Measurements from ENCODE around the gene SHLD1.

SHLD1 gene

DNA sequence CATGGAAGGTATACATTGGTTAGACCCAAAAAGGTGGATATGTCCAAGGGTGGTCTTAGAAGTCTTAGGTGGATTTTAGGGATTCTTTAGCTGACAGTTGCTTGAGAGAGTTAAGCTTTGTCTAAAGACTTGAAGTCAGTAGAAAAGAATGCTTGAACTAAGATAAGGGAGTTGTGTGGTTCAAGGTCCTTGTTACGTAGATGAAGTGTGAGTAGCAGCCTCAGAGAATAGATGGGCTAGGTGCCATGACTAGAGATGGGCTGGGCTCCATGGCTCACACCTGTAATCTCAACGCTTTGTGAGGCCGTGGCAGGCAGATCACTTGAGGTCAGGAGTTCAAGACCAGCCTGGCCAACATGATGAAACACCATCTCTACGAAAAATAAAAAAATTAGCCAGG, 1.7 kb downstream of the SHLD1 start:
- no peak for TF ChIP-seq CTCF (IDR thresholded peaks at IDR 0.05; ENCODE audit: low read depth, low read length)

DNA sequence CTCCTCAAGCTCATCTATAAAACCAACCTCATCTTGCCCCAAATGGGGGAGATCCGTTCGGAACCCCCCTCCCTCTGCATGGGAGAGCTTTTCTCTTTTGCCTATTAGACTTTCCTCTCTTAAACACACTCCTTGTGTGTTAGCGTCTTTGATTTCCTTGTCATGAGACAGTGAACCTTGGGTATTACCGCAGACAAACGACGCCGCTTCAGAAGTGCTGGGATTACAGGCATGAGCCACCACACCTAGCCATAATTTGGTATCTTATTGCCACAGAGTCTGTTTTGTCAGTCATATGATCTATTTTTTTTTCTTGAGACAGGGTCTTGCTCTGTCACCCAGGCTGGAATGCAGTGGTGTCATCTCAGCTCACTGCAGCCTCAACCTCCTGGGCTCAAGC, 3.6 kb downstream of the SHLD1 start:
- TF ChIP-seq CTCF (IDR thresholded peaks at IDR 0.05; ENCODE audit: low read depth, low read length) = no peak
- no peak for DNase-seq (ENCODE audit: extremely low read depth, low read depth)

More for the DNA sequence above, 1.7 kb downstream of the SHLD1 start:
- no peak for DNase-seq (ENCODE audit: extremely low read depth, low read depth)

DNA sequence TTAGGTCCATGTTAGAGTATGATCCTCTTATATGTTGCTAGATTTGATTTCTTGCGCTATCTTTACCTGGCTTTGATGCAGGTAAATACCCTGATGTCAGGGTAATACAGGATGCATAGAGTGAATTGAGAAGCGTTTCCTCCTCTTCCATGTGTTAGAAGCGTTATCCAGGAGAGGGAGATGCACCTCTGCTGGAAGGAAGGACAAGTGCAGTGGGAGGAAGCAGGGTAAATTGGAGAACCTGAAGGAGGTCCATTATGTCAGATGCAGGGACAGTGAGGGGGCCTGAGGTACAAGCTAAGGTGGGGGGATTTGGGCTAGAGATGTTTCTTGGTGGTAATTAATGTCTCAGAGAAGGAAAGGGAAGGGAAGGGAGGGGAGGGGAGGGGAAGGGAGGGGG, 7.7 kb downstream of the SHLD1 start:
- no peak for DNase-seq (ENCODE audit: extremely low read depth, low read depth)
- no peak for TF ChIP-seq CTCF (IDR thresholded peaks at IDR 0.05; ENCODE audit: low read depth, low read length)

DNA sequence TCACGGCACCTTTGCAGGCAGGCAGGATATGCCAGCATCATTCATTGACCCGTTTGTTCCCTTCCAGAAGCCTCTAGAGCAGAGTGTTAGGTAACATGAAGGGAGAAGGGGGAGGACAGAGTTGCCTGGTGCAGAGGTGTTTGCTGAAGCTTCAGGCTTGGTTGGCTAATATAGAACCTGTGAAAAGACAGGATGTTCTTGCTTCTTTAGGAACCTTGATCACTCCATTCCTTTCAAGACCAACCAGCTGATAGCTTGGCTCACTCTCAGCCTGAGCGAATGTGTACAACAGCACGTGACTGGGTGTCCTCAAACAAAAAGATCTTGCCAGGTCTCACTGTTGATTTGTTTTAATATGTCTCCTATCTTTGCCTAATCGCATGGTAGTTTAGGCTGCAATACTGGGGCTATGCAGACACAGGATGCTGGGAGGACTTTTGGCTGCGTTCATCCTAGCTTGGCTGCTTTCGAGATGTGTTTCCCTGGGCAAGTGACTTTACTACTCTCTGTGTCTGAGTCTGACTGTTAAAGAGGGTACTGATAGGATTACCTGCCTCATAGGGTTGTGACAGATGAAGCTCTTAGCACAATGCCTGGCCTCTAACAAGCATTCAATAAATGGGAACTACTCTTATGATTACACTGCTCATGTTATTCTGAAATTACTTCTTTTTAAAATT, 16.0 kb downstream of the SHLD1 start:
- DNase-seq (ENCODE audit: extremely low read depth, low read depth) = no peak
- no peak for TF ChIP-seq CTCF (IDR thresholded peaks at IDR 0.05; ENCODE audit: low read depth, low read length)

DNA sequence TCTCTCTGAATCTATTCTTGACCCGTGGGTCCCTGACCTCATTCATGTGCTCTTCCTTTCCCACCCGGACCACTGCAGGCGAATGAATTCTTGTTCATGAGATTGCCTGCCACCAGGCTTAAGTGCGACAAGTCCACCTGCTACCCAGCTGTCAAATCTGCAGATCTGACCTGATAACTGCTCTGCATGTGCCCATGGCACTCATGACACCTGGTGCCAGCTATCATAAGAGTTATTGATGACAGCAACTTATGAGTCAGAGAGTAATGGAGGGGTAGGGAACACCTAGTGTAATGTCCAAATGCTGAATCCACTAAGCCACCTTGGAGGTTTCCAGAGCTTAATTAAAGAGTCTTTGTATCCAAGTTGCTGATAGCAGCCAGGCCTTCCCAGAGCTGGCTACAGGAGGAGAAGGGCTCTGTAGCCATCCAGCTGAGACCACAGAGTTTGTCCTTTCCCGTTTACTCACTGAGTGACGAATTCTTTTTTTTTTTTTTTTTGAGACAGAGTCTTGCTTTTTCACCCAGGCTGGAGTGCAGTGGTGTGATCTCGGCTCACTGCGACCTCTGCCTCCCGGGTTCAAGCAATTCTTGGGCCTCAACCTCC, 17.4 kb downstream of the SHLD1 start:
- no peak for DNase-seq (ENCODE audit: extremely low read depth, low read depth)

DNA sequence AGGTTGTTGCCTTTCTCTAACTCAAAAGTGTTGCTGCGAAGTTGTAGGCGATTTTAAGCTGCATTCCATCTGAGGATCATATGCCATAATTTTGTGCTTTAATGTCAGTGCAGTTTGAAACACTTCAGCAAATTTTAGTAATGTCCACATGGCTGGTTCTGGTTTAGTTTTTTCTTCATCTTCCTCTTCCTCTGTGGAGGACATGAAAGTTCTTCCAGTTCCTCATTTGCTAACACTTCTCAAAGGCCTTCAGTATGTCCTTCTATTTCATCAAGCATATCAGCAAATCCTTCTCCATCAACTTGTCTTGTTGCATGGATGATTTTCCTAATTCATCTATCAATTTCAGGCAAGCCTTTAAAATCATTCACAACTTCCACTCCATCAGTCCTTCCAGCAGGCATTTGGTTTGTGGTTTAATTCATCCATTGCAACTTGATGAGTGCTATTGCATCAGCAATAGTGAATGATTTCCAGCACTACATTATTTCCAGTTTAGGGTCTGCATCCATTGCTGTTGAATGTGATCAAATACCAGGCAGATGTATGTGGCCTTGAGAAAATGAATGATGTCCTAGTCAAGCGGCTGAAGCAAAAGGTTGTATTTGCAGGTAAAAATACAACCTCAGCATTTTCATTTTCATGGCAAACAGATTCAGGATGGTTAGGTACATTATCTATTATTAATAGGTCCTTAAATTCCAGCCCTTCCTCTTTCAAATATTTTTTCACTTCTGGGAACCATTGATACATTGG, 20.2 kb downstream of the SHLD1 start:
- no peak for DNase-seq (ENCODE audit: extremely low read depth, low read depth)

More for the DNA sequence above, 17.4 kb downstream of the SHLD1 start:
- no peak for TF ChIP-seq CTCF (IDR thresholded peaks at IDR 0.05; ENCODE audit: low read depth, low read length)

More for the DNA sequence above, 20.2 kb downstream of the SHLD1 start:
- TF ChIP-seq CTCF (IDR thresholded peaks at IDR 0.05; ENCODE audit: low read depth, low read length) = no peak
